ENCODE measurements around the gene SLC47A2. TPM values are rescaled to one million over a fixed set of nuclear protein-coding genes. Genes with fewer than 3 reads are reported as not detected.

Gene SLC47A2
- total RNA-seq, 2 experiments from 2014 or later: not detected

GRCh38 chr17:19706791-19707727 lies 9.3 kb downstream of the SLC47A2 start:
- Histone ChIP-seq H3K4me1 (ENCODE audit: insufficient read depth, low read length, poor library complexity, severe bottlenecking) (no peaks in the 10 kb centered on the region), H3K36me3 (ENCODE audit: insufficient read depth, low read length) (no peaks in the 10 kb centered on the region), H3K9me2 (ENCODE audit: insufficient read depth, low read length) (no peaks in the 10 kb centered on the region), H4K20me1 (ENCODE audit: insufficient read depth, low read length) (no peaks in the 10 kb centered on the region), H3K4me2 (ENCODE audit: low read length) (no peak overlapping the region), H3K4me3 (ENCODE audit: low read depth, low read length, poor library complexity, severe bottlenecking) (no peak overlapping the region), H3K9me3 (ENCODE audit: low read length) (no peaks in the 10 kb centered on the region), H2AFZ (ENCODE audit: low read length) (no peak overlapping the region), H3K27ac (ENCODE audit: low read depth, low read length, poor library complexity, severe bottlenecking) (no peak overlapping the region), H3K79me2 (ENCODE audit: insufficient read depth, low read depth, low read length) (no peaks in the 10 kb centered on the region)
- CTCF ChIA-PET (ENCODE audit: unreplicated experiment): no interaction called here
- intact Hi-C loops (cut with micrococcal nuclease; ENCODE audit: unreplicated experiment): no loop called here
- TF ChIP-seq CTCF (conservative IDR thresholded peaks at IDR 0.05; ENCODE audit: low read length) (no peak), EZH2phosphoT487 (IDR thresholded peaks at IDR 0.05; ENCODE audit: borderline replicate concordance, low read depth, low read length) (no peak)
- POLR2A ChIA-PET: no interaction called here
- no TSS peak for BruUV-seq (replicated peaks)
- DNase-seq (ENCODE audit: low spot score): no peak

GRCh38 chr17:19705771-19706770 lies 10.3 kb downstream of the SLC47A2 start:
- ChIA-PET POLR2A (no interaction called here), CTCF (ENCODE audit: unreplicated experiment) (no interaction called here)
- no peaks in the 10 kb centered on the region for H3K36me3 ChIP-seq (ENCODE audit: insufficient read depth, low read length)
- no peak for DNase-seq (ENCODE audit: low spot score)
- TF ChIP-seq CTCF (conservative IDR thresholded peaks at IDR 0.05; ENCODE audit: low read length): no peak
- no peak for TF ChIP-seq EZH2phosphoT487 (IDR thresholded peaks at IDR 0.05; ENCODE audit: borderline replicate concordance, low read depth, low read length)
- no peaks in the 10 kb centered on the region for H3K9me3 ChIP-seq (ENCODE audit: low read length)
- no peak overlapping the region for H2AFZ ChIP-seq (ENCODE audit: low read length)
- no peaks in the 10 kb centered on the region for H3K9me2 ChIP-seq (ENCODE audit: insufficient read depth, low read length)
- no peak overlapping the region for H3K4me2 ChIP-seq (ENCODE audit: low read length)
- no peaks in the 10 kb centered on the region for H3K79me2 ChIP-seq (ENCODE audit: insufficient read depth, low read depth, low read length)
- H3K4me1 ChIP-seq (ENCODE audit: insufficient read depth, low read length, poor library complexity, severe bottlenecking): no peaks in the 10 kb centered on the region
- intact Hi-C loops (cut with micrococcal nuclease; ENCODE audit: unreplicated experiment): no loop called here
- H4K20me1 ChIP-seq (ENCODE audit: insufficient read depth, low read length): no peaks in the 10 kb centered on the region
- BruUV-seq (replicated peaks): no TSS peak
- H3K27ac ChIP-seq (ENCODE audit: low read depth, low read length, poor library complexity, severe bottlenecking): no peak overlapping the region
- no peak overlapping the region for H3K4me3 ChIP-seq (ENCODE audit: low read depth, low read length, poor library complexity, severe bottlenecking)

All from OCI-LY7 (cell line).